ENCODE results near the gene SLC35F5.

- TF ChIP-seq POLR2AphosphoS5 (IDR thresholded peaks at IDR 0.05; ENCODE audit: low read depth, low read length) (no peak), TAF1 (IDR thresholded peaks at IDR 0.05; ENCODE audit: low read depth, low read length) (no peak), POLR2A (IDR thresholded peaks at IDR 0.05; ENCODE audit: low read depth, low read length) (no peak), SPI1 (IDR thresholded peaks at IDR 0.05; ENCODE audit: low read depth, low read length) (no peak), POU2F2 (IDR thresholded peaks at IDR 0.05; ENCODE audit: low read depth, low read length) (no peak)
Measured at GRCh38 chr2:113757138-113757657, 756 bp upstream of the SLC35F5 start.
